Measurements from ENCODE around the gene OPN1LW.

DNA sequence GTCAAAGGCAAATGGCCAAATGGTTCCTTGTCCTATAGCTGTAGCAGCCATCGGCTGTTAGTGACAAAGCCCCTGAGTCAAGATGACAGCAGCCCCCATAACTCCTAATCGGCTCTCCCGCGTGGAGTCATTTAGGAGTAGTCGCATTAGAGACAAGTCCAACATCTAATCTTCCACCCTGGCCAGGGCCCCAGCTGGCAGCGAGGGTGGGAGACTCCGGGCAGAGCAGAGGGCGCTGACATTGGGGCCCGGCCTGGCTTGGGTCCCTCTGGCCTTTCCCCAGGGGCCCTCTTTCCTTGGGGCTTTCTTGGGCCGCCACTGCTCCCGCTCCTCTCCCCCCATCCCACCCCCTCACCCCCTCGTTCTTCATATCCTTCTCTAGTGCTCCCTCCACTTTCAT lies 3.8 kb upstream of the OPN1LW start:
- TF ChIP-seq SP1 (IDR thresholded peaks at IDR 0.05) (no peak), SUZ12 (IDR thresholded peaks at IDR 0.05) (no peak), NFRKB (IDR thresholded peaks at IDR 0.05) (no peak), ZNF384 (IDR thresholded peaks at IDR 0.05) (no peak), ARNT (IDR thresholded peaks at IDR 0.05) (no peak), L3MBTL2 (conservative IDR thresholded peaks at IDR 0.05) (no peak), CTBP1 (IDR thresholded peaks at IDR 0.05; ENCODE audit: borderline replicate concordance) (no peak), FOXA1 (IDR thresholded peaks at IDR 0.05) (no peak), HDGF (IDR thresholded peaks at IDR 0.05; ENCODE audit: borderline replicate concordance) (no peak), ELF4 (IDR thresholded peaks at IDR 0.05) (no peak), BHLHE40 (IDR thresholded peaks at IDR 0.05; ENCODE audit: borderline replicate concordance) (no peak)
